ENCODE data around the gene MICAL2. TPM values are rescaled to one million over a fixed set of nuclear protein-coding genes. Genes with fewer than 3 reads are reported as not detected.

The MICAL2 gene
- total and polyA plus RNA-seq, 2 of the 13 experiments (the other 11 are each of a cell fraction or from before 2014, with no cell fraction given) = 0.78 to 1.1 TPM

DNA sequence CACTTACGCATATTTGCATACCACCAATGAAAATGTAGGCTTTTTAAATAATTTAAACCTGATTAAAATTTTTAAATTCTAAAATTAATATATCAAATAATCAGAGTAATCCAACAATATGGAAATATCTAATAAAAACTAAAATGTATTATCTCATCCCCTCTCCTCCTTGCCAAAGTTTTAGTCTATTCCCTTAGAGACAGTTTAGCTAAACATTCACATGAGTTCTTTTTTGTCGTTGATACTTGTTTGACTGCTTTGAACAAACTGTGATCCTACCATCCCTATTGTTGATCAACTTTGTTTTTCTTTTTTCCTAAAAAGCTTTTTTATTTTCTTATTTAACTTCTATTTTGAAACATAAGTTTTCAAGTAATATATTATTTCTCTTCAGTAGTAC lies 185.6 kb downstream of the MICAL2 start (continued):
- TF ChIP-seq ZNF776 (CRISPR knock-in tag; IDR thresholded peaks at IDR 0.05) (no peak), ARHGAP35 (CRISPR knock-in tag; IDR thresholded peaks at IDR 0.05; ENCODE audit: borderline replicate concordance) (no peak), FOXK1 (CRISPR knock-in tag; IDR thresholded peaks at IDR 0.05; ENCODE audit: borderline replicate concordance, low read depth) (no peak), ZNF432 (CRISPR knock-in tag; IDR thresholded peaks at IDR 0.05; ENCODE audit: borderline replicate concordance) (no peak), AGO2 (optimal IDR thresholded peaks at IDR 0.05; ENCODE audit: low read depth, low read length) (no peak), ZNF616 (CRISPR knock-in tag; IDR thresholded peaks at IDR 0.05; ENCODE audit: low read depth) (no peak), ZZZ3 (CRISPR knock-in tag; IDR thresholded peaks at IDR 0.05; ENCODE audit: borderline replicate concordance) (no peak)

DNA sequence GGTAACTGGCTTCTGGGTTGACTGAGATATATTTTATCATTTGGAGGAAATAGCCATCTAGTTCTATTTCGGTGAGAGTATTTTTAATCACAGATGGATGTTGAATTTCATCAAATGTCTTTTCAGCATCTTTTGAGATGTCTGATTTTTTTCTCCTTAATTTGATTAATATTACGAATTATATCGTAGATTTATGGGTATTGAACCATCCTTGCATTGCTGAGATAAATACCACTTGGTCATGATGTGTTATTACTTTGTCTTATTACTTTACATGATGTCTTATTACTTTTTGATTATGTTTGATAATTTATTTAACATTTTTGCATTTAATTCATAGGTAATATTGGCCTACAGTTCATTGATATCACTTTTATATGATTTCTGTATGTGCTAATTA lies 188.2 kb downstream of the MICAL2 start:
- Histone ChIP-seq H3K9me3 (ENCODE audit: low read length) (peaks cover 8% of the 10 kb centered on the region; the same call in 1 of the 2 replicates), H2AFZ (ENCODE audit: low read length) (no peak overlapping the region), H3K79me2 (ENCODE audit: insufficient read depth, low read length) (no peaks in the 10 kb centered on the region), H3K9ac (ENCODE audit: insufficient read depth, low read depth, low read length) (no peak overlapping the region), H3K4me2 (ENCODE audit: low read depth, low read length) (no peak overlapping the region), H3K27ac (ENCODE audit: extremely low read length, insufficient read depth, low read length) (no peak overlapping the region), H3K4me1 (ENCODE audit: insufficient read depth, low read length) (no peaks in the 10 kb centered on the region), H3K4me3 (replicated peaks in 1 of 3; ENCODE audit: insufficient read depth in 1 of 3, low read depth in 2 of 3, low read length in 3 of 3) (no peak overlapping the region), H3K27me3 (ENCODE audit: control insufficient read depth in 1 of 2, insufficient read depth in 2 of 2, low read length in 2 of 2) (no peaks in the 10 kb centered on the region; a peak in 1 of 5 replicates), H3K36me3 (replicated peaks in 1 of 2; ENCODE audit: control insufficient read depth in 1 of 2, insufficient read depth in 2 of 2, low read length in 2 of 2) (no peaks in the 10 kb centered on the region), H4K20me1 (ENCODE audit: insufficient read depth, low read length) (no peaks in the 10 kb centered on the region)
- ATAC-seq (no peak), FAIRE-seq (no peak), DNase-seq (ENCODE audit: low spot score) (no peak)
- in situ Hi-C loops (cut with HindIII; ENCODE audit: extremely low pct_ligation_motif_present, low pct_unique_long_range_greater_than_20kb) (loop anchor here (25.0 kb wide), 1 partner anchor 486 kb away; no protein-coding TSS in a partner anchor), intact Hi-C loops (cut with micrococcal nuclease; ENCODE audit: unreplicated experiment) (no loop called here)
- TF ChIP-seq, protein P1, sequence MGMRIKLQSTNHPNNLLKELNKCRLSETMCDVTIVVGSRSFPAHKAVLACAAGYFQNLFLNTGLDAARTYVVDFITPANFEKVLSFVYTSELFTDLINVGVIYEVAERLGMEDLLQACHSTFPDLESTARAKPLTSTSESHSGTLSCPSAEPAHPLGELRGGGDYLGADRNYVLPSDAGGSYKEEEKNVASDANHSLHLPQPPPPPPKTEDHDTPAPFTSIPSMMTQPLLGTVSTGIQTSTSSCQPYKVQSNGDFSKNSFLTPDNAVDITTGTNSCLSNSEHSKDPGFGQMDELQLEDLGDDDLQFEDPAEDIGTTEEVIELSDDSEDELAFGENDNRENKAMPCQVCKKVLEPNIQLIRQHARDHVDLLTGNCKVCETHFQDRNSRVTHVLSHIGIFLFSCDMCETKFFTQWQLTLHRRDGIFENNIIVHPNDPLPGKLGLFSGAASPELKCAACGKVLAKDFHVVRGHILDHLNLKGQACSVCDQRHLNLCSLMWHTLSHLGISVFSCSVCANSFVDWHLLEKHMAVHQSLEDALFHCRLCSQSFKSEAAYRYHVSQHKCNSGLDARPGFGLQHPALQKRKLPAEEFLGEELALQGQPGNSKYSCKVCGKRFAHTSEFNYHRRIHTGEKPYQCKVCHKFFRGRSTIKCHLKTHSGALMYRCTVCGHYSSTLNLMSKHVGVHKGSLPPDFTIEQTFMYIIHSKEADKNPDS (CRISPR knock-in tag; IDR thresholded peaks at IDR 0.05) = no peak
- TF ChIP-seq, protein P2, sequence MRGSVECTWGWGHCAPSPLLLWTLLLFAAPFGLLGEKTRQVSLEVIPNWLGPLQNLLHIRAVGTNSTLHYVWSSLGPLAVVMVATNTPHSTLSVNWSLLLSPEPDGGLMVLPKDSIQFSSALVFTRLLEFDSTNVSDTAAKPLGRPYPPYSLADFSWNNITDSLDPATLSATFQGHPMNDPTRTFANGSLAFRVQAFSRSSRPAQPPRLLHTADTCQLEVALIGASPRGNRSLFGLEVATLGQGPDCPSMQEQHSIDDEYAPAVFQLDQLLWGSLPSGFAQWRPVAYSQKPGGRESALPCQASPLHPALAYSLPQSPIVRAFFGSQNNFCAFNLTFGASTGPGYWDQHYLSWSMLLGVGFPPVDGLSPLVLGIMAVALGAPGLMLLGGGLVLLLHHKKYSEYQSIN (CRISPR knock-in tag; IDR thresholded peaks at IDR 0.05; ENCODE audit: borderline replicate concordance) = no peak
- WGBS (ENCODE audit: low lambda C conversion rate) = 2% methylated on average over 3 of the region's 3 CpGs
- ChIA-PET POLR2A (no interaction called here), CTCF (ENCODE audit: low intra/inter-chr PET ratio, low total read pairs) (no interaction called here)
- BruUV-seq (replicated peaks) = no TSS peak
